Suprapubic skin (tissue), 4 donors: ENCODE results near the gene CYP2B6.

Experiments
- CTCF ChIP-seq, 2 donors: fragments of 200-600 bp in 1 of 2; fragments of 450-650 bp in 1 of 2; sonication (generic) in 1 of 2; IDR thresholded peaks; one replicate each; pipeline ENCODE4 v1.5.1; 2016 to 2019; ENCODE audit warnings: antibody characterized with exemption in 2 of 2, mild to moderate bottlenecking in 1 of 2, moderate library complexity in 1 of 2
- POLR2A ChIP-seq, 2 donors: fragments of 450-650 bp; IDR thresholded peaks; one replicate each; pipeline ENCODE4 v1.6.1; 2017; ENCODE audit warnings: antibody characterized with exemption in 2 of 2, mild to moderate bottlenecking in 2 of 2, moderate library complexity in 2 of 2
- POLR2AphosphoS5 ChIP-seq, 3 donors: sonication (generic); formaldehyde crosslinking; IDR thresholded peaks; one replicate each; pipeline ENCODE4 v1.6.1; 2017; ENCODE audit warnings: antibody characterized with exemption in 3 of 3

GRCh38 chr19:40954573-40954972 is 36.5 kb upstream of the CYP2B6 start:
- no peak for TF ChIP-seq POLR2AphosphoS5 (IDR thresholded peaks at IDR 0.05)
- no peak for TF ChIP-seq CTCF (IDR thresholded peaks at IDR 0.05)
- no peak for TF ChIP-seq POLR2A (IDR thresholded peaks at IDR 0.05)
